ENCODE measurements around the gene NSRP1. TPM values are rescaled to one million over a fixed set of nuclear protein-coding genes. Genes with fewer than 3 reads are reported as not detected.

Gene NSRP1
- total and polyA plus RNA-seq, 2 of the 8 experiments (the other 6 are each of a cell fraction or from before 2014, with no cell fraction given), result 6.1 to 22.4 TPM

DNA sequence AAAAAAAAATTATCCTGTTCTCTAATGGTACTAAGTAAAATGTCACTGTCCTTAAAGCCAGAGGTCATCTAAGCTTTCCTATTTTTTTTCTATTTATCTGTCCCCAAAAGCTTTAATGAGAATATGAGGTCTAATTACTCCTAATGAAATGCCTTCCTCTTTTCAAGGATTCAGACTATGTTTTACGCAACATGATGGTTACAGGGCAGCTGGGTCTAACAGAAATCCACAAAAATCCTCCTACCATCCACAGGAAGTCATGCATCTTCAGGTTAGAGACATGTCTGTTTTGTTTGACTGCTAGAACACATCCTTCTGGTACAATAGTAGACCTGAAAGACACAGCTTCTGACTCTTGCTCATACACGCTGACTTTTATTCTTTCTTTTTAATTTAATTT, 29.7 kb upstream of the NSRP1 start:
- Histone ChIP-seq H3K27me3 (replicated peaks in 1 of 4; ENCODE audit: control insufficient read depth in 3 of 4, extremely low read depth in 1 of 4, insufficient read depth in 3 of 4, low read length in 3 of 4) (no peaks in the 10 kb centered on the region), H2BK15ac (ENCODE audit: low read length) (no peak overlapping the region), H3K9me3 (ENCODE audit: insufficient read depth in 2 of 2, low read depth in 1 of 2, low read length in 1 of 2) (no peaks in the 10 kb centered on the region), H2BK12ac (ENCODE audit: low read depth, low read length) (no peak overlapping the region), H4K20me1 (replicated peaks in 1 of 2; ENCODE audit: control insufficient read depth in 1 of 2, insufficient read depth in 2 of 2, low read length in 2 of 2) (no peaks in the 10 kb centered on the region), H2BK120ac (replicated peaks; ENCODE audit: low read depth, low read length) (no peak overlapping the region), H4K8ac (ENCODE audit: extremely low read depth, insufficient read depth, low read length) (no peak overlapping the region), H3K79me1 (ENCODE audit: low read depth, low read length) (no peaks in the 10 kb centered on the region), H3K79me2 (ENCODE audit: control insufficient read depth in 1 of 2, insufficient read depth in 2 of 2, low read length in 2 of 2) (no peaks in the 10 kb centered on the region), H3K23ac (ENCODE audit: insufficient read length) (no peak overlapping the region), H3K36me3 (ENCODE audit: control insufficient read depth in 2 of 4, insufficient read depth in 4 of 4, low read length in 3 of 4) (no peaks in the 10 kb centered on the region), H2AFZ (ENCODE audit: low read length) (no peak overlapping the region), H3K14ac (ENCODE audit: insufficient read length) (no peak overlapping the region), H3K4me1 (replicated peaks in 1 of 4; ENCODE audit: control insufficient read depth in 3 of 4, insufficient read depth in 4 of 4, low read length in 3 of 4) (no peaks in the 10 kb centered on the region), H3K9ac (replicated peaks in 1 of 4; ENCODE audit: extremely low read depth in 1 of 4, low read depth in 3 of 4, low read length in 3 of 4) (no peak overlapping the region), H3K27ac (ENCODE audit: low read depth, low read length) (no peak overlapping the region), H4K91ac (replicated peaks; ENCODE audit: insufficient read length, low read length) (no peak overlapping the region), H3K4ac (replicated peaks; ENCODE audit: insufficient read length, low read depth, low read length) (no peak overlapping the region), H3K56ac (replicated peaks; ENCODE audit: insufficient read length, low read depth, low read length) (no peak overlapping the region), H3K4me2 (ENCODE audit: insufficient read depth in 1 of 2, low read depth in 2 of 2, low read length in 2 of 2) (no peak overlapping the region), H2BK20ac (ENCODE audit: low read length) (no peak overlapping the region), H3K18ac (ENCODE audit: extremely low read depth, low read length) (no peak overlapping the region), H3K23me2 (ENCODE audit: low read depth, low read length) (no peaks in the 10 kb centered on the region), H4K5ac (ENCODE audit: insufficient read length, low read depth, low read length) (no peak overlapping the region), H3K4me3 (ENCODE audit: extremely low read depth in 1 of 4, insufficient read depth in 2 of 4, low read depth in 3 of 4, low read length in 4 of 4) (no peak overlapping the region), H2AK5ac (ENCODE audit: low read depth, low read length) (no peak overlapping the region), H2BK5ac (ENCODE audit: low read depth, low read length) (no peak overlapping the region)
- ChIA-PET POLR2A (ENCODE audit: partially characterized antibody) (no interaction called here), CTCF (ENCODE audit: partially characterized antibody) (interaction anchor here (0.9 to 2.2 kb wide), 4 partner anchors 9 to 469 kb away, joined by 3 to 7 read pairs (median 5); no protein-coding TSS in a partner anchor)
- DNase-seq (ENCODE audit: low read depth in 1 of 2, low spot score in 2 of 2) (no peak), FAIRE-seq (no peak)
- 91% methylated on average over 2 of the region's 2 CpGs; no CpG with 5 or more reads in 1 of the 2 experiments for WGBS, 2 experiments (ENCODE audit: extremely low coverage in 1 of 2, insufficient coverage in 1 of 2, insufficient read length in 1 of 2, insufficient replicate concordance in 2 of 2, low coverage in 1 of 2, low lambda C conversion rate in 2 of 2, missing lambda C conversion rate in 1 of 2)
- TF ChIP-seq POU5F1 (IDR thresholded peaks at IDR 0.05; ENCODE audit: low read depth, low read length), result no peak
- no peak for TF ChIP-seq ASH2L (IDR thresholded peaks at IDR 0.05; ENCODE audit: low read length)
- no peak for TF ChIP-seq FOSL1 (IDR thresholded peaks at IDR 0.05; ENCODE audit: insufficient read depth, low read depth, low read length)
- TF ChIP-seq NRF1 (IDR thresholded peaks at IDR 0.05; ENCODE audit: low read depth, low read length), result no peak
- TF ChIP-seq BCL11A (IDR thresholded peaks at IDR 0.05; ENCODE audit: low read depth in 2 of 2, low read length in 2 of 2), result no peak
- TF ChIP-seq ATF3 (IDR thresholded peaks at IDR 0.05; ENCODE audit: insufficient read depth, low read depth, low read length), result no peak
